COLO668 (cell line): Measurements from ENCODE around the gene CCDC149.

Source experiments
- DNase-seq: peaks from one replicate; lab custom pipeline; 2025; ENCODE audit not compliant: unreplicated experiment; lab: John Stamatoyannopoulos, UW

Gene CCDC149

DNA sequence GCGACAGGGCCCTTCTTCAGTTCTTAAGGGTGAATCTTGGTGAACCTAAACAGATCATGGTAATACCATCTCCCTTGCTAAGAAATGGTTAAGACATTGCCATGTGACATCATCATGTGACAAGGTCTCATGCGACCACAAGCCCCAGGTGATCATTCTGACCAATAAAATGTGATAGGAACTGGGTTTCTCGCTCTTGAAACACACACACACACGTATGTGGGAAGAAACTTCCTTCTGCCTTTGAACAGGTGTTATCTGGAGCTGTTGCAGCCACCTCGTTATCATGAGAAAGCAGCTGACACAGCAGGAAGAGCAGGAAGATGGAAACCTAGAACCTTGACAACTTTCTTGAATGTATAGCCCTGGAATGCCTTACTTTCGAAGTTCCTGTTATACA, 107.3 kb downstream of the CCDC149 start:
- DNase-seq: no peak

DNA sequence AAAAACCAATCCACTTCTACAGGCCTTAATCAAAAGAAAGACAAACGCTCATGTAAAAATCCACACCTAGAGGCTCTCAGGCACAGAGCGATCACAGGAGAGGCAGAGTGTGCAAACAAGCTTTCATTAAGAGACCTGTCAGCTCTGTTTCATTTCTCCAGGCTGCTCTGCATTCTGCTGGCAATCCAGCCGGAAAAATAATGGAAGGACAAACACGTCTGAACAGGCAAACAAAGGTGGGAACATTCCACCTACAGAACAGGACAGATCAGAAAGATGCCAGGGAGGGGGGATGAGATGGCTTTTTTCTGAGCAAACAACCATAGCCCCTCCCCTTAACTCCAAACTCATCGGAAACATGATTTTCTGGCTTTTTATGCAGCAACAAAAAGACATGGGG, 107.8 kb downstream of the CCDC149 start:
- peak; percentile 14 for DNase-seq

DNA sequence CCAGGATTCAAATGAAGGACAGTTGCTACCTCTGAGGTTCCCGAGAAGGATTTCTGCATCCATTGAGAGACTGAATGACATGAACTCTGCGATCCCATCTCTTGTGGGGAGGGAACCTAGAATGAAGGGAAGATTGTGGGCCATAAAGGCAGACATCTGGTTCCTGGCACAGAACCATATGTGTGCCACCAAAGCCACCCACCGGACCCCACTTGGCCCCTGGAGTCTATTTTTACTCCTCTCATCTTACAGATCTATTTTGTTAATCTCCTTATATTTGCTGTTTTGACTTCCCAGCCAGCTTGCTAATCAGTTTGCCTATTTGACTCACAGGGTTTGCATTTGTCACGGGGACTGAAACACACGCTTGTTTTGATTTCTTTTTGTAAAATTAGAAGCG, 110.2 kb downstream of the CCDC149 start:
- DNase-seq: no peak

DNA sequence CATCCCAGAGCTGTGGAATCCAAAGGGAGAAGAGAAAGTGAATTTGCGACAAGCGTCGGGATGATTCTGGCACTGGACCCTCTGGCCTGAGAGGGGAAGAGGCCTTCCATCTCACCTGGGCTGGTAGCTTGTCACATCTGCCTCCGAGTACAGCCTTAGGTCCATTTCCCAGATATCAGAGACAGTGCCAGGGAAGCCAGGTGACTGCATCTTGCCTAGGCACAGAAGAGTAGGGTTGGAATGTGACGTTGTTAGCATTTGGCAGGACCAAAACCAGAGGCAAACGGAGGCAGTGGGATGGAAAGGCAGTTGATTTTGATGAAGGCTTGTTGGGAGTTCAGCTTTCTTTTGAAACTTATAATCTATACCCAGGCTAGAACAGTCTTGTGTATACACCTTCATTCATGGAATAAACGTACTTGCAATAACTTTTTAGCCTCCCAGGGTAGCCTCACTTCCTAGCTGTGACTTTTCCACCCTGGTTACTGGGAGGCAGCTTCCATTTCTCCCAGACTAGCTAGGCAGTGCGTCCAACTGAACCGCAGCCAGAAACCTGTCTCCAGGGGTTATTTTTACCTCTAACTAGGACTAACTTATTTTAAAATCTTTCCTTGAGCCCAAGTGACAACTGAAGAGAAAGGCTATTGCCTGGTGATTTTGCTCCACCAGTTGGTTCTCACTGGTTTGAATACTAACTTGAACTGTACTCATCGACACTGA, 111.5 kb downstream of the CCDC149 start:
- DNase-seq: no peak

DNA sequence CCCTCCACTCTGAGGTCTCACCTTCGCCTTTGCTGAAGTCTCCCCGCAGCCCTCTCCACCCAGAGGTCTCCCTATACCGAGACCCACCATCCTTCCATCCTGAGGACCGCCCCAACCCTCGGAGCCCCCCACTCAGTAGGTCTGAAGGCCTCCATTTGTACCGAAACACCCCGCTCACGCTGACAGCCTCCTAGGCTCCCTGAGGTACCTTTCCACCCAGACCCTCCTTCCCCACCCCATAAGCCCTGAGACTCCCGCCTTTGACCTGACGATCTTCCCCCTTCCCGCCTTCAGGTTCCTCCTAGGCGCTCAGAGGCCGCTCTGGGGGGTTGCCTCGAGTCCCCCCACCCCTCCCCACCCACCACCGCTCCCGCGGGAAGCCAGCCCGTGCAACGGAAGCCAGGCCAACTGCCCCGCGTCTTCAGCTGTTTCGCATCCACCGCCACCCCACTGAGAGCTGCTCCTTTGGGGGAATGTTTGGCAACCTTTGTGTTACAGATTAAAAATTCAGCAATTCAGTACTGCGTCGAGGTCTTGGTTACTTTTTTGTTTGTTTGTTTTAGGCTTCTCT, 112.4 kb downstream of the CCDC149 start:
- DNase-seq: no peak

DNA sequence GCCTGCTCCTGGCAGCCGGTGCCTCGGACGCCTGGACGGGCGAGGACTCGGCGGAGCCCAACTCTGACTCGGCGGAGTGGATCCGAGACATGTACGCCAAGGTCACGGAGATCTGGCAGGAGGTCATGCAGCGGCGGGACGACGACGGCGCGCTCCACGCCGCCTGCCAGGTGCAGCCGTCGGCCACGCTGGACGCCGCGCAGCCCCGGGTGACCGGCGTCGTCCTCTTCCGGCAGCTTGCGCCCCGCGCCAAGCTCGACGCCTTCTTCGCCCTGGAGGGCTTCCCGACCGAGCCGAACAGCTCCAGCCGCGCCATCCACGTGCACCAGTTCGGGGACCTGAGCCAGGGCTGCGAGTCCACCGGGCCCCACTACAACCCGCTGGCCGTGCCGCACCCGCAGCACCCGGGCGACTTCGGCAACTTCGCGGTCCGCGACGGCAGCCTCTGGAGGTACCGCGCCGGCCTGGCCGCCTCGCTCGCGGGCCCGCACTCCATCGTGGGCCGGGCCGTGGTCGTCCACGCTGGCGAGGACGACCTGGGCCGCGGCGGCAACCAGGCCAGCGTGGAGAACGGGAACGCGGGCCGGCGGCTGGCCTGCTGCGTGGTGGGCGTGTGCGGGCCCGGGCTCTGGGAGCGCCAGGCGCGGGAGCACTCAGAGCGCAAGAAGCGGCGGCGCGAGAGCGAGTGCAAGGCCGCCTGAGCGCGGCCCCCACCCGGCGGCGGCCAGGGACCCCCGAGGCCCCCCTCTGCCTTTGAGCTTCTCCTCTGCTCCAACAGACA, 113.1 kb downstream of the CCDC149 start:
- DNase-seq: no peak

DNA sequence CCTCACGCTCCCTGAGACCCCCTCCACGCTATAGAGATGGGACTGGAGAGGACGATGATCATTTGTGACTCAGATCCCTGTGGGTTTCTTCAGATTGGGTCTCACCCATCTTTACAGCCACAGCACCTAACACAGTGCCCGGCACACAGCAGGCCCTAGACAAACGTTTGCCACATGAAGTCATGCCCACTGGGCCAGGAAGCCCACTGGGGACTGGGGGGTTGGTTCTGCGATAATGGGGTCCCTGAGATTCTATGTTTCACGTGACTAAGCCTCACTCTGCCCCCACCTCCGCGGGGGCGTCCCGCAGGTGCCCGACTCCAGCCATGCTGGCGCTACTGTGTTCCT, 113.7 kb downstream of the CCDC149 start:
- no peak for DNase-seq

DNA sequence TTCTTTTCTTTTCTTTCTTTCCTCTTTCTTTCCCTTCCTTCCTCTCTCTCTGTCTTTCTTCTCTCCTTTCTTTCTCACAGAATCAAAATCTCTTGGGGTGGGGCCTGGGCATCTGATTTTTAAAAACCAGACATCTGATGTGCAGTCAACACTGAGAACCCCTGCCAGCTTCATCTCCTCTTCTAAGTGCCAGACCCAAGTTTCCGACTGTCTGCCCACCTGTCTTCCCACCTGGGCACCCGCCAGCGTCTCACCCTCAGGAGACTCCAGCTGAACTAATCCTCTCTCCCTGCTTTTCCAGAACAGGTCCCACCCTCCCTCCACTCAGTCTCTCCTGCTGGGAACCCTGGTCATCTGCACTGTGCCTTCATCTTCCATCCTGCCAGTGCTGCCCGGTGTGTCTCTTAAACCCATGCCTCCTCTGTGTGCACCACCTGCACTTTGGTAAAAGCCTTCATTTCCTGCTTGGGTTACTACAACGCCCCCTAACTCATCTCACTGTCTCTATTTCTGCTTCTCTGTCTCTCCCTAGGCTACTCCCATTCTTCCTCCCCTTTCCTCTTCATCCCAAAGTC, 114.7 kb downstream of the CCDC149 start:
- no peak for DNase-seq

DNA sequence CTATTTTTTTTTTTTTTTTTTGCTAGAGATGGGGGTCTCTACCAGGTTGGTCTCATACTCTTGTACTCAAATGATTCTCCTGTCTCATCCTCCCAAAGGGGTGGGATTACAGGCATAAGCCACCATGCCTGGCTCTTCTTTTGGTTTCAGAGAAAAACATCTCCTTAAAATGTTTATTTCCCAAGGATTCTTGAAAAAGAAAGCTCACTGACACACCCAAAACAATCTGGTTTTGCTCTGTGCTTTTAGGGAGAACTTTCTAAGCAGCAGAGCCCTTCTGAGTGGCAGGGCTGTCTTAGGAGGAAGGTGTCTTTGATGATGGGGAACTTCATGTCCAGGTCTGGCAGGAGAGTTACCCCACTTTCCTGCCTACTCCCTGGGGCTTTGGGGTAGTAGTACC, 116.2 kb downstream of the CCDC149 start:
- DNase-seq: no peak

DNA sequence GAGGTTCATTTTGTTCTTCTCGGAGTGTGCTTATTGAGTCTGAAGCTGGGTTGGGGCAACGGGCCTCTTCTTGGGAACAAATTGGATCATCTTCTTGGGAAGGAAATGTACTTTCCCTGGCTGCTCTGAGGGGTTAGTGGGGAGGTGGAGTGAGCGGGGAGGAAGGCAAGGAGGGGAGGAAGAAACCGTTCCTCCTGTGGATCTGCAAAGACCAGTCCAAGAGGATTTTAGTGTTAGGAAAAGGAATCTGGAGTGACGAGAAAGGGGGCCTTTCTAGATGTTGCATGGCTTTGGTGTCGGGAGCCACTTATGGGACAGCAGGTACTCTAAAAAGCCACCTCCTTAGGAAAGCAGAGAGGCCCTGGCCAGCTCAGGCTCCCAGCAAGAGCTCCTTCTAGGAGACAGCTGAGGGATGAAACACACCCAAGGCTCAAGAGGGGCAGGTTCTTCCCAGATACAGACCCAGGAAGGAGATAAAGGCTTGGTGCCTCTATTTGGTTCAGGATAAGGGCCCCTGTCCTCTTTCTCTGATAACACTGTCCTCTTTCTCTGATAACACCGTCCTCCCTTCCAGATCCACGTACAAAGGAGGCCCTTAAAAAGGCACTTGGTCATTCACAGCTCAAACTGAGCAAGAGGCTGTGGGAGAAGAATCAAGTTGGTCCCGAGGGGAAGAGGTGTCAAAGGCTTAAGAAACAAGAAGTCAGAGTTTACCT, 117.0 kb downstream of the CCDC149 start:
- no peak for DNase-seq

- DNase-seq: no peak
Observed at GRCh38 chr4:24794916-24795665, 117.8 kb downstream of the CCDC149 start, which contains the start of gene SOD3. SOD3 (plus strand) TSS chr4:24795573; CDS start chr4:24799522, 3,949 bp downstream.

DNA sequence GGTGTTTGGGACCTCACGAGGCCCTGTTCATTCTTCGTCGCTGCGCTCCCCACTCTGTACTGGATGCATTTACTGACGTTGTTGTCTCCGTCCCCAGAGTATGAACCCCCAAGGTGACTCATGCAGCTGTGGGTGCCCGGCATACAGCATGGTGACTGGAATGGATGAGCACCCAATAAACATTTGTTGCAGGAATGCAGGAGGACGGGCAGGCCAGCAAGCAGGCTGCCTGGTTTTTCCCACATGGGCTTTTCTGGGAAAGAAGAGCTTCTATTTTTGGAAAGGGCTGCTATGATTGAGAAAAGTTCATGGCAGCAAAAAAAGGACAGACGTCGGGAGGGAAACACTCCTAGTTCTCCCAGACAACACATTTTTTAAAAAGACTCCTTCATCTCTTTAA, 118.4 kb downstream of the CCDC149 start:
- no peak for DNase-seq

DNA sequence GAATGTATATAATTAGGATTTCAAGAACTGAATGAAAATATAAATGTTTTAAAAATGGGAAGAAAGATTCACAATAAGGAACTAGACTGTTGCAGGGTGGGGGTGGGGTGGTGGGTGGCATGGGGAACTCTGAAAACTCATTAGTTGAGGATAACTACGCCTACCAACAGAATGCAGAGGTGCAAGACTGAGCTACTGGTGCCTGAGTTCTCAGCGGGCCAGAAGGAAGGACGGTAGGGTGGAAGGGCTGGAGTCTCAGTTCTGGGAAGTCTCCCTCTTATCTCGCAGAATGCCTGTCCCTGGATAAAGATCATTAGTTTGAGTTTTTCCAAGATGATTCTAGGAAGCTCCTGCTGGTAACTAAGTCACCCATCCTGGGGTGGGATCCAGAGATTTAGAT, 118.8 kb downstream of the CCDC149 start:
- no peak for DNase-seq

DNA sequence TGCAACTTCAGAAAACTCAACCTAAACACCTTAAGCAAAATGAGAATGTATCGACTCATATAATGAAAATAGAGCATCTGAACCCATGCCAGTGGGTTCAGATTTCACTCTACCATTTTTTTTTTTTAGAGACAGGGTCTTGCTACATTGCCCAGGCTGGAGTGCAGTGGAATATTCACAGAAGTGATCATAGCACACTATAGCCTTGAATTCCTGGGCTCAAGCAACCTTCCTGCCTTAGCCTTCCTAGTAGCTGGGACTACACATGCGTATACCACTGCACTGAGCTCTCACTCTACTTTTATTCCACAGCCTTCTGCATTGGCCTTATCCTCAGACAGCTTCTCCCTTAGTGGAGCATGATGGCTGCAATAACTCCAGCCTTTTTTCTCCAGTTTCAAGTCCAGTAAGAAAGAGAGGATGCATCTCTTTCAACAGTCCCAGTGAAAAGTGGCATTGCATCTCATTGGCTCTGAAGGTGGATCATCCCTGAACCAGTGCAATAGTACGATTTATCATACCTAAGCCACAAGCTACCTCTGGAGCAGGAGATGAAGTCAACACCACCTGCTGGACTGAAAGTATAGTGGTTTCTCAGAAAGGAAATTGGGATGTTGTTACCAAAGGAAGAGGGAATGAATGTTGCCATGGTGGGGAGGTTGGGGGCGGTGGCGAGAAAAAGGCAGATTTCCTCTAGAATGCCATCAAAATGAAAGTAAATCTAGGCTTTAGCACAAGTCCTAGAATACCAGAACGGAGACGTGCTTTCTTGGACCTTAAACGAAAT, 119.4 kb downstream of the CCDC149 start:
- DNase-seq: no peak

GRCh38 chr4:24792552-24792951, 120.3 kb downstream of the CCDC149 start:
- no peak for DNase-seq

DNA sequence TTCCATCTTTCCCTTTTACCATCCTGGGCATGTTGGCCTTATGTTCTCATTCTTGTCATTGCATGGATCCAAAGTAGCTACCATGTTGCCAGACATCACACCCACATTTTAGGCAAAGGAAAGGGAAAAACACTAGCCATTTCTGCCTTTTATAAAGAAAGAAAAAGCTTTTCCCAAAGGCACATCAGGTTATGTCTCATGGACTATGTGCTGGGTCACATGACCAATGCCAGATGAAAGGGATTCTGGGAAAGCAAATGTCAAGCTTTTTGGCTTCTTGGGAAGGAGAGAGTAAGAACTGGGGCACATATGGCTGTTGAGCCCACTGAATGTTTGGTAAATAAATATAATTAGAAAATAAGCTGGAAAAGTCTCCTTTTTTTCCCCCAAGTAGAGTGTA, 121.8 kb downstream of the CCDC149 start:
- no peak for DNase-seq

GRCh38 chr4:24783506-24783905, 129.3 kb downstream of the CCDC149 start:
- no peak for DNase-seq

DNA sequence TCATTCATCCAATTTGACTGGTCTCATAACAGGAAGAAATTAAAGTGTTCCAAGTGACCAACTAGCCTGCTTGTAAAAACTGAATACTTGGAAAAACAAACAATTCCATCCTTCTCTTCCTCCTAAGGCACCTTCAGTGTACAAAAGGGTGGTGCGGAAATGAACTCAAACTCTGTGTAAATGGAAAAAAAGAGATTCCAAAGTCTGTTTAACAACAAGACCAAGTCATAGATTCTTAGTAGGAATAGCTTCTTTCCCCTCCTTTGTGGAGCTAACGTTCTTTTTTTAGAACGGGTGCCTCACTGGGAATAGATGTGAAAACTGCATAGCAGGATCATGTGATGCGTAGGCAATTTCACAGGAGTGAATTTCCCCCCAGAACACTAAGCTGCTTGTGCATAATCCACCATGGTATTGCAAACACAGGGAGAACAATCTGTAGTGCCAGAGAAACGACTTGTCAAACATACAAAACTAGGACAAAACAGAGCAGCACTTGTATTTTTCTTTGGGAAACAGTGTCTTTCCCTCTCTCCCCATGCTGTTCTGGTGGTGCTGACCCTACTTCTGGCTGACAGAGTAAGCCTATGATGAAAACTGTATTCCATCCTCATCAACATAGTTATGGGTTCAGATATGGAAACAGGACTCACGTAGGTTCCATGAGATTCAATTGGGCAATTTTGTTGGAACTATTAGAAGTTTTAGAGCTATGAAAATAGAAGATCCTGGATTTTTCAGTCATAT, 130.7 kb downstream of the CCDC149 start:
- DNase-seq: no peak

GRCh38 chr4:24780936-24781495, 131.8 kb downstream of the CCDC149 start:
- DNase-seq: no peak
